HL-60 (cell line): Measurements from ENCODE around the gene SLCO2A1.

Experiments used
- POLR2AphosphoS5 ChIP-seq: IDR thresholded peaks from 2 replicates; pipeline ENCODE4 v1.6.1; 2012; ENCODE audit warnings: low read depth
- TF ChIP-seq, protein P1 (sequence below): IDR thresholded peaks from one replicate; pipeline ENCODE4 v1.5.1; 2011; ENCODE audit warnings: low read length, control low read depth, inconsistent platforms; ENCODE audit not compliant: insufficient read depth
- TF ChIP-seq, protein P2 (sequence below): IDR thresholded peaks from 2 replicates; pipeline ENCODE4 v1.6.1; 2012; ENCODE audit warnings: low read depth; ENCODE audit not compliant: insufficient replicate concordance

- TF ChIP-seq, protein P1, sequence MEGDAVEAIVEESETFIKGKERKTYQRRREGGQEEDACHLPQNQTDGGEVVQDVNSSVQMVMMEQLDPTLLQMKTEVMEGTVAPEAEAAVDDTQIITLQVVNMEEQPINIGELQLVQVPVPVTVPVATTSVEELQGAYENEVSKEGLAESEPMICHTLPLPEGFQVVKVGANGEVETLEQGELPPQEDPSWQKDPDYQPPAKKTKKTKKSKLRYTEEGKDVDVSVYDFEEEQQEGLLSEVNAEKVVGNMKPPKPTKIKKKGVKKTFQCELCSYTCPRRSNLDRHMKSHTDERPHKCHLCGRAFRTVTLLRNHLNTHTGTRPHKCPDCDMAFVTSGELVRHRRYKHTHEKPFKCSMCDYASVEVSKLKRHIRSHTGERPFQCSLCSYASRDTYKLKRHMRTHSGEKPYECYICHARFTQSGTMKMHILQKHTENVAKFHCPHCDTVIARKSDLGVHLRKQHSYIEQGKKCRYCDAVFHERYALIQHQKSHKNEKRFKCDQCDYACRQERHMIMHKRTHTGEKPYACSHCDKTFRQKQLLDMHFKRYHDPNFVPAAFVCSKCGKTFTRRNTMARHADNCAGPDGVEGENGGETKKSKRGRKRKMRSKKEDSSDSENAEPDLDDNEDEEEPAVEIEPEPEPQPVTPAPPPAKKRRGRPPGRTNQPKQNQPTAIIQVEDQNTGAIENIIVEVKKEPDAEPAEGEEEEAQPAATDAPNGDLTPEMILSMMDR = no peak
- TF ChIP-seq, protein P2, sequence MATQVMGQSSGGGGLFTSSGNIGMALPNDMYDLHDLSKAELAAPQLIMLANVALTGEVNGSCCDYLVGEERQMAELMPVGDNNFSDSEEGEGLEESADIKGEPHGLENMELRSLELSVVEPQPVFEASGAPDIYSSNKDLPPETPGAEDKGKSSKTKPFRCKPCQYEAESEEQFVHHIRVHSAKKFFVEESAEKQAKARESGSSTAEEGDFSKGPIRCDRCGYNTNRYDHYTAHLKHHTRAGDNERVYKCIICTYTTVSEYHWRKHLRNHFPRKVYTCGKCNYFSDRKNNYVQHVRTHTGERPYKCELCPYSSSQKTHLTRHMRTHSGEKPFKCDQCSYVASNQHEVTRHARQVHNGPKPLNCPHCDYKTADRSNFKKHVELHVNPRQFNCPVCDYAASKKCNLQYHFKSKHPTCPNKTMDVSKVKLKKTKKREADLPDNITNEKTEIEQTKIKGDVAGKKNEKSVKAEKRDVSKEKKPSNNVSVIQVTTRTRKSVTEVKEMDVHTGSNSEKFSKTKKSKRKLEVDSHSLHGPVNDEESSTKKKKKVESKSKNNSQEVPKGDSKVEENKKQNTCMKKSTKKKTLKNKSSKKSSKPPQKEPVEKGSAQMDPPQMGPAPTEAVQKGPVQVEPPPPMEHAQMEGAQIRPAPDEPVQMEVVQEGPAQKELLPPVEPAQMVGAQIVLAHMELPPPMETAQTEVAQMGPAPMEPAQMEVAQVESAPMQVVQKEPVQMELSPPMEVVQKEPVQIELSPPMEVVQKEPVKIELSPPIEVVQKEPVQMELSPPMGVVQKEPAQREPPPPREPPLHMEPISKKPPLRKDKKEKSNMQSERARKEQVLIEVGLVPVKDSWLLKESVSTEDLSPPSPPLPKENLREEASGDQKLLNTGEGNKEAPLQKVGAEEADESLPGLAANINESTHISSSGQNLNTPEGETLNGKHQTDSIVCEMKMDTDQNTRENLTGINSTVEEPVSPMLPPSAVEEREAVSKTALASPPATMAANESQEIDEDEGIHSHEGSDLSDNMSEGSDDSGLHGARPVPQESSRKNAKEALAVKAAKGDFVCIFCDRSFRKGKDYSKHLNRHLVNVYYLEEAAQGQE = no peak
- no peak for TF ChIP-seq POLR2AphosphoS5
These were observed 14.7 kb upstream of the SLCO2A1 start for GRCh38 chr3:134044459-134044858.
